ENCODE results near the gene PAPSS1. TPM values are rescaled to one million over a fixed set of nuclear protein-coding genes. Genes with fewer than 3 reads are reported as not detected.
A peak's percentile ranks its signal among the peaks of the same experiment; 100 is the strongest.

PAPSS1 gene
- total RNA-seq, 6 experiments from 2014 or later, result 55.5 to 64.7 (median 62.9) TPM

- no peak overlapping the region for H3K27ac Mint-ChIP-seq
- no peak overlapping the region for H3K4me3 Mint-ChIP-seq
- TF ChIP-seq CTCF (IDR thresholded peaks at IDR 0.05), result no peak
- DNase-seq, result no peak
- peaks cover 4% of the 10 kb centered on the region for H3K9me3 Mint-ChIP-seq
- H3K36me3 Mint-ChIP-seq (ENCODE audit: low read depth), result peaks cover 52% of the 10 kb centered on the region
- no peaks in the 10 kb centered on the region for H3K27me3 Mint-ChIP-seq (ENCODE audit: insufficient read depth)
- peaks cover 19% of the 10 kb centered on the region for H3K4me1 Mint-ChIP-seq (ENCODE audit: low read depth)
Observed at GRCh38 chr4:107625391-107625902, 94.6 kb downstream of the PAPSS1 start.

- Mint-ChIP-seq H3K36me3 (ENCODE audit: low read depth) (peaks cover 43% of the 10 kb centered on the region), H3K9me3 (peaks cover 4% of the 10 kb centered on the region), H3K4me3 (no peak overlapping the region; the same call in 1 of the 2 replicates), H3K27me3 (ENCODE audit: insufficient read depth) (no peaks in the 10 kb centered on the region), H3K27ac (no peak overlapping the region), H3K4me1 (ENCODE audit: low read depth) (peaks cover 33% of the 10 kb centered on the region)
- no peak for TF ChIP-seq CTCF (IDR thresholded peaks at IDR 0.05)
- DNase-seq, result no peak
Observed at GRCh38 chr4:107624024-107624423, 96.0 kb downstream of the PAPSS1 start.

- no peak overlapping the region for H3K27ac Mint-ChIP-seq
- peaks cover 50% of the 10 kb centered on the region for H3K4me1 Mint-ChIP-seq (ENCODE audit: low read depth)
- no peak for TF ChIP-seq CTCF (IDR thresholded peaks at IDR 0.05)
Observed at GRCh38 chr4:107622006-107622405, 98.0 kb downstream of the PAPSS1 start.

GRCh38 chr4:107619731-107620130 is 100.3 kb downstream of the PAPSS1 start:
- H3K4me1 Mint-ChIP-seq (ENCODE audit: low read depth), result peaks cover 56% of the 10 kb centered on the region
- peak; percentile 11 for DNase-seq
- H3K9me3 Mint-ChIP-seq, result peaks cover 4% of the 10 kb centered on the region
- H3K4me3 Mint-ChIP-seq, result peak overlapping the region; percentile 79
- H3K27me3 Mint-ChIP-seq (ENCODE audit: insufficient read depth), result no peaks in the 10 kb centered on the region
- TF ChIP-seq CTCF (IDR thresholded peaks at IDR 0.05), result no peak
- peaks cover 40% of the 10 kb centered on the region for H3K36me3 Mint-ChIP-seq (ENCODE audit: low read depth)
- H3K27ac Mint-ChIP-seq, result peak overlapping the region; percentile 75

More at GRCh38 chr4:107622006-107622405, 98.0 kb downstream of the PAPSS1 start:
- Mint-ChIP-seq H3K36me3 (ENCODE audit: low read depth) (peaks cover 43% of the 10 kb centered on the region), H3K9me3 (peaks cover 4% of the 10 kb centered on the region), H3K27me3 (ENCODE audit: insufficient read depth) (no peaks in the 10 kb centered on the region), H3K4me3 (no peak overlapping the region)
- no peak for DNase-seq

- H3K4me3 Mint-ChIP-seq, result peak overlapping the region; percentile 79
- H3K9me3 Mint-ChIP-seq, result peaks cover 4% of the 10 kb centered on the region
- H3K36me3 Mint-ChIP-seq (ENCODE audit: low read depth), result peaks cover 39% of the 10 kb centered on the region
- peak overlapping the region; percentile 75 for H3K27ac Mint-ChIP-seq
- no peaks in the 10 kb centered on the region for H3K27me3 Mint-ChIP-seq (ENCODE audit: insufficient read depth)
- no peak for TF ChIP-seq CTCF (IDR thresholded peaks at IDR 0.05)
- peaks cover 56% of the 10 kb centered on the region for H3K4me1 Mint-ChIP-seq (ENCODE audit: low read depth)
- peak; percentile 93 for DNase-seq
Observed at GRCh38 chr4:107619066-107619465, 101.0 kb downstream of the PAPSS1 start.

Measured in HFFc6 (cell line).